ENCODE results near the gene UCP2.
"Not testable (repeated sequence)": the region's sequence is repeated elsewhere in the genome, so short reads cannot be mapped to it uniquely, and the experiment has no call there.

Gene UCP2

GRCh38 chr11:73988227-73988626 is 5.6 kb upstream of the UCP2 start:
- H3K27ac ChIP-seq = no peak overlapping the region
- no peak for TF ChIP-seq CTCF (conservative IDR thresholded peaks at IDR 0.05)

GRCh38 chr11:73985661-73986060 is 3.0 kb upstream of the UCP2 start:
- not testable (repeated sequence) for H3K27ac ChIP-seq

GRCh38 chr11:73983741-73984538 is 1.3 kb upstream of the UCP2 start:
- H3K27ac ChIP-seq = peak overlapping the region; percentile 75
- no peak for TF ChIP-seq CTCF (conservative IDR thresholded peaks at IDR 0.05)

GRCh38 chr11:73982990-73983740 is 522 bp upstream of the UCP2 start:
- peak overlapping the region; percentile 75 for H3K27ac ChIP-seq
- TF ChIP-seq CTCF (conservative IDR thresholded peaks at IDR 0.05) = no peak

- no peak for TF ChIP-seq CTCF (conservative IDR thresholded peaks at IDR 0.05)
- H3K27ac ChIP-seq = no peak overlapping the region
Observed at GRCh38 chr11:73981051-73981805, 1.4 kb downstream of the UCP2 start.

GRCh38 chr11:73980001-73980961 is 2.4 kb downstream of the UCP2 start:
- no peak for TF ChIP-seq CTCF (conservative IDR thresholded peaks at IDR 0.05)
- H3K27ac ChIP-seq = no peak overlapping the region

GRCh38 chr11:73978576-73979086 is 4.0 kb downstream of the UCP2 start:
- no peak for TF ChIP-seq CTCF (conservative IDR thresholded peaks at IDR 0.05)

More at GRCh38 chr11:73978576-73979086, 4.0 kb downstream of the UCP2 start:
- no peak overlapping the region for H3K27ac ChIP-seq
